Measurements from ENCODE around the gene FDXR. TPM values are rescaled to one million over a fixed set of nuclear protein-coding genes. Genes with fewer than 3 reads are reported as not detected.

Gene FDXR
- total and polyA plus RNA-seq, 2 of the 8 experiments (the other 6 are each of a cell fraction or from before 2014, with no cell fraction given), result 24.2 to 31.4 TPM

DNA sequence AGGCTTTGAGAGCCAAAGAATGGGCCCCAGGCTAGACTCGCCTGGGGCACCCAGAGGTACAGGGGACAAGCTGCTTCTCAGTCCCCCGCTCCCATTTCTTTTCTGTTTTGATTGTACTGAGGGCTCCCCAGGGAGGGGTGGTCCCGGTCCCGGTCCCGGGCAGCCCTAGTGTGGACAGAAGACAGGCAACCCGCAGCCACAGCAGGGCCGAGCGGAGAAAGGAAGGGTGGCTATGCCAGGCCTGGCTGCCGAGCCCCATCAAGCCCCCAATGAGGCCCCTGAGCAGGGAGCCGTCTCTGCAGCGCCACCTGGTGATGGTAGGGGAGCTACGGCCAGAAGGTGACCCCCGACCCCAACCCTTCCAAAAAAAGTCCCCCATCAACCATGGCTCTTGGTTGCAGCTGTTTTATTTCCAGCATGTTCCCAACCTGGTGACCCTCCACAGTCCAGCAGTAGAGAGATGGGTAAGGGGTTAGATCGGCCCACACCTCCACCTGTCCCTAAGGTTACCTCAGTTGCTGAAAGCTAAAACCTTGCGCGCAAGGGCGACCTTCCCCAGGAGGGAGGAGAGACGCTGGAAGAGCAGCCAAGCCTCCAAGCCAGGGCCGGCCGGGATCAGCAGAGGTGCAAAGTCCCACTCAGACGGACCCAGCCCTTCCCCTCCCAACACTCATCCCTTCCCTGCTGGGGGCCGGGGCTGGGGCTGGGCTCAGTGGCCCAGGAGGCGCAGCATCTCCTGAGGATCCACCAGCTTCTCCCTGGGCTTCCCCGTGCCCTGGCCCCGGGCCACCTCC, 10.5 kb downstream of the FDXR start:
- Histone ChIP-seq H3K23ac (ENCODE audit: insufficient read length) (no peak overlapping the region), H3K79me2 (ENCODE audit: control insufficient read depth in 1 of 2, insufficient read depth in 2 of 2, low read length in 2 of 2) (no peaks in the 10 kb centered on the region), H3K36me3 (ENCODE audit: control insufficient read depth in 2 of 4, insufficient read depth in 4 of 4, low read length in 3 of 4) (peaks cover 0 to 17% (median under 1%) of the 10 kb centered on the region in 4 experiments; a peak in 2 of 8 replicates), H2BK12ac (ENCODE audit: low read depth, low read length) (no peak overlapping the region), H3K4me2 (ENCODE audit: insufficient read depth in 1 of 2, low read depth in 2 of 2, low read length in 2 of 2) (peak overlapping the region; percentile 74 to 88), H4K5ac (ENCODE audit: insufficient read length, low read depth, low read length) (no peak overlapping the region), H3K79me1 (ENCODE audit: low read depth, low read length) (no peaks in the 10 kb centered on the region), H2BK20ac (ENCODE audit: low read length) (no peak overlapping the region), H4K8ac (ENCODE audit: extremely low read depth, insufficient read depth, low read length) (no peak overlapping the region), H3K27ac (ENCODE audit: low read depth, low read length) (no peak overlapping the region), H2AK5ac (ENCODE audit: low read depth, low read length) (no peak overlapping the region), H3K14ac (ENCODE audit: insufficient read length) (no peak overlapping the region), H2BK5ac (ENCODE audit: low read depth, low read length) (no peak overlapping the region), H3K9me3 (ENCODE audit: insufficient read depth in 2 of 2, low read depth in 1 of 2, low read length in 1 of 2) (no peaks in the 10 kb centered on the region), H3K4me3 (ENCODE audit: extremely low read depth in 1 of 4, insufficient read depth in 2 of 4, low read depth in 3 of 4, low read length in 4 of 4) (peak overlapping the region in 1 of 4 experiments; percentile 52; a peak in 2 of 8 replicates), H3K23me2 (ENCODE audit: low read depth, low read length) (no peaks in the 10 kb centered on the region; the same call in 1 of the 2 replicates), H3K9ac (replicated peaks in 1 of 4; ENCODE audit: extremely low read depth in 1 of 4, low read depth in 3 of 4, low read length in 3 of 4) (no peak overlapping the region), H4K91ac (replicated peaks; ENCODE audit: insufficient read length, low read length) (no peak overlapping the region), H3K4me1 (replicated peaks in 1 of 4; ENCODE audit: control insufficient read depth in 3 of 4, insufficient read depth in 4 of 4, low read length in 3 of 4) (peaks cover 0 to 8% (median 5%) of the 10 kb centered on the region in 4 experiments; a peak in 4 of 7 replicates), H2BK15ac (ENCODE audit: low read length) (no peak overlapping the region), H4K20me1 (replicated peaks in 1 of 2; ENCODE audit: control insufficient read depth in 1 of 2, insufficient read depth in 2 of 2, low read length in 2 of 2) (peaks cover 2 to 9% of the 10 kb centered on the region in 2 experiments), H3K4ac (replicated peaks; ENCODE audit: insufficient read length, low read depth, low read length) (no peak overlapping the region), H2AFZ (ENCODE audit: low read length) (no peak overlapping the region), H3K56ac (replicated peaks; ENCODE audit: insufficient read length, low read depth, low read length) (no peak overlapping the region), H3K18ac (ENCODE audit: extremely low read depth, low read length) (no peak overlapping the region), H3K27me3 (replicated peaks in 1 of 4; ENCODE audit: control insufficient read depth in 3 of 4, extremely low read depth in 1 of 4, insufficient read depth in 3 of 4, low read length in 3 of 4) (peaks cover 42 to 48% (median 44%) of the 10 kb centered on the region in 4 experiments), H2BK120ac (replicated peaks; ENCODE audit: low read depth, low read length) (no peak overlapping the region)
- POLR2A ChIA-PET (ENCODE audit: partially characterized antibody), result interaction anchor here (0.7 to 3.5 kb wide), 13 partner anchors 9 to 173 kb away, joined by 3 to 17 read pairs (median 4); partner anchors contain the start of genes FDXR and NAT9
- CTCF ChIA-PET (ENCODE audit: partially characterized antibody), result interaction anchor here (0.6 to 99.6 kb wide), 35 partner anchors 19 to 500 kb away, joined by 3 to 2981 read pairs (median 4); partner anchors contain the start of genes BTBD17, FDXR, GRIN2C and MRPL58
- FAIRE-seq, result peak; percentile 55
- 42% methylated on average over 24 of the region's 25 CpGs; no CpG with 5 or more reads in 1 of the 2 experiments for WGBS, 2 experiments (ENCODE audit: extremely low coverage in 1 of 2, insufficient coverage in 1 of 2, insufficient read length in 1 of 2, insufficient replicate concordance in 2 of 2, low coverage in 1 of 2, low lambda C conversion rate in 2 of 2, missing lambda C conversion rate in 1 of 2)
- peak in 1 of 2 experiments; percentile 94 for DNase-seq (ENCODE audit: low read depth in 1 of 2, low spot score in 2 of 2)
- TF ChIP-seq RFX5 (IDR thresholded peaks at IDR 0.05; ENCODE audit: borderline replicate concordance, low read depth, low read length) (no peak), GABPA (IDR thresholded peaks at IDR 0.05; ENCODE audit: borderline replicate concordance, insufficient read depth, low read length) (peak; percentile 76; the same call in 1 of the 2 replicates), EGR1 (IDR thresholded peaks at IDR 0.05; ENCODE audit: borderline replicate concordance, low read depth, low read length) (no peak), RBBP5 (IDR thresholded peaks at IDR 0.05; ENCODE audit: borderline replicate concordance, low read depth, low read length) (no peak), RAD21 (IDR thresholded peaks at IDR 0.05 in 1 of 2, conservative IDR thresholded peaks at IDR 0.05 in 1 of 2; ENCODE audit: low read depth in 2 of 2, low read length in 2 of 2) (peak; percentile 61 to 68), TBP (IDR thresholded peaks at IDR 0.05; ENCODE audit: low read depth, low read length) (no peak), POLR2A (IDR thresholded peaks at IDR 0.05; ENCODE audit: control extremely low read depth in 1 of 2, low read depth in 2 of 2, low read length in 2 of 2) (no peak), TAF1 (IDR thresholded peaks at IDR 0.05; ENCODE audit: low read depth, low read length) (no peak), GTF2F1 (IDR thresholded peaks at IDR 0.05; ENCODE audit: borderline replicate concordance, low read depth, low read length) (no peak), SIN3A (conservative IDR thresholded peaks at IDR 0.05 in 1 of 2, IDR thresholded peaks at IDR 0.05 in 1 of 2; ENCODE audit: low read depth in 1 of 2, low read length in 2 of 2) (no peak)

Data from H1 (cell line).